Tibial nerve (tissue), 4 donors: ENCODE data around the gene SKIL. TPM values are rescaled to one million over a fixed set of nuclear protein-coding genes. Genes with fewer than 3 reads are reported as not detected.
A peak's percentile ranks its signal among the peaks of the same experiment; 100 is the strongest.

Experiments used
- DNase-seq, 2 donors: peaks; one replicate each; pipeline ENCODE4 v3.0.0-alpha.2; 2019; ENCODE audit warnings: low spot score in 2 of 2
- H3K27ac ChIP-seq, 4 donors: fragments of 200-600 bp; sonication (generic) in 3 of 4; one replicate each; pipeline ENCODE4 v1.5.1; 2017 to 2019; ENCODE audit warnings: mild to moderate bottlenecking in 1 of 4
- H3K27me3 ChIP-seq, 2 donors: fragments of 200-600 bp; sonication (generic) in 1 of 2; one replicate each; pipeline versions ENCODE4 v1.5.1 to v1.6.0; 2017 to 2019
- H3K36me3 ChIP-seq, 3 donors: fragments of 200-600 bp; sonication (generic); one replicate each; pipeline ENCODE4 v1.5.1; 2018 to 2019
- H3K4me1 ChIP-seq, 4 donors: fragments of 200-600 bp; sonication (generic) in 3 of 4; one replicate each; pipeline ENCODE4 v1.5.1; 2017 to 2019
- H3K4me3 ChIP-seq, 4 donors: fragments of 200-600 bp; sonication (generic) in 3 of 4; one replicate each; pipeline ENCODE4 v1.5.1; 2017 to 2019; ENCODE audit warnings: mild to moderate bottlenecking in 1 of 4, moderate library complexity in 1 of 4
- H3K9me3 ChIP-seq, 4 donors: fragments of 200-600 bp; sonication (generic) in 3 of 4; one replicate each; pipeline ENCODE4 v1.5.1; 2017 to 2019
- EP300 ChIP-seq, 2 donors: sonication (generic); formaldehyde crosslinking; IDR thresholded peaks; one replicate each; pipeline ENCODE4 v1.6.1; 2017; ENCODE audit warnings: antibody characterized with exemption in 2 of 2, mild to moderate bottlenecking in 1 of 2
- POLR2A ChIP-seq, 2 donors: fragments of 450-650 bp; IDR thresholded peaks; one replicate each; pipeline ENCODE4 v1.6.1; 2017; ENCODE audit warnings: antibody characterized with exemption in 2 of 2, mild to moderate bottlenecking in 2 of 2, moderate library complexity in 2 of 2
- WGBS, 2 donors: methylation state at CpG; one replicate each; pipeline ENCODE4 v1.1.5; 2018; 5-methylcytosine and 5-hydroxymethylcytosine counted together
- total RNA-seq, 4 donors: library from RNA; depleted of rRNA; stranded (reverse); fragments of >200 nt; gene quantifications; one replicate each; pipeline ENCODE4 v1.1.0, GENCODE V29; 2016
- TF ChIP-seq, protein P1 (sequence below), 5 experiments: fragments of 200-600 bp in 3 of 5; fragments of 450-650 bp in 2 of 5; sonication (generic) in 3 of 5; IDR thresholded peaks; one replicate each; pipeline ENCODE4 v1.5.1; 2016 to 2019; ENCODE audit warnings: antibody characterized with exemption in 5 of 5, mild to moderate bottlenecking in 3 of 5, moderate library complexity in 2 of 5

SKIL gene
- total RNA-seq, 4 donors from 2014 or later = 28.2 to 47.9 (median 43.4) TPM

DNA sequence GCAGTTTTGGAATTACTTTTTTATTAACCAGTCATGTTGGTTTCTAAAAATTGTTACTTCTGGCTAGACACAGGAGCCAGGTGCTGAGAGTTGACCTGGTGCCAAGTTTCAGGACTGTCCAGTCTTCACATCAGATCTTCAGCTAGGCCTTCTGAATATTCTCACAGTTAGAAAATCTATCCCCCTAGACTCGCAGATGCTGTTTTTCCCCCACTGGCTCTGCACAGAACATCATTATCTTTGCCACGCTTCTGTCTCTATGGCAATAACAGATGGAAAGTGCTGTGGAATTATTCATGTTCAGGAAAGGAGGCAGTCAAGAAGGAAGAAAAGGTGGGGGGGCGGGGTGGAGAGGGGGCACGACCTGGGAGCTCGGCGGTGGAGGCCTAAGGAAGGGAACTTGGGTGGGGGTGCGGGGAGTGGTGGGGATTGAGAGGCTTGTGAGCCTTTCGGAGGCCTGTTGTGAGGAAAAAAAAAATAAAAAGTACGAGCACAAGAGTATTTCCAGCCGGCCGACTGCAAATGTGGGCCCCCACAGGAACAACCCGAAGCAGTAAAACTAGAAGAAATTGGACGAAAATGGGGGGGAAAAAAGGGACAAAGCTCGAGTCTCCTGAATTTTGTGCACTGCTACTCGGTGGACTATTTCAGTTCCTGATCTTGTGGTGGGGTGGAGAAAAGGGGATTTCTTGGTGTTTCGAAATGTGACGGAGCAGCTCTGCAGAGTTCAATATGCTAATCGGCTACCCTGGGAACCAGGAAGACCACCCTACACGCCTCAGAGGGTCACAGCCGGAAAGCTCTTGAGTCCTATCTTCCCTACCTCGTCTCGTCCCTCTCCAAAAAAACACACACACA, 1.5 kb upstream of the SKIL start:
- TF ChIP-seq EP300 (IDR thresholded peaks at IDR 0.05) = no peak
- TF ChIP-seq, protein P1, sequence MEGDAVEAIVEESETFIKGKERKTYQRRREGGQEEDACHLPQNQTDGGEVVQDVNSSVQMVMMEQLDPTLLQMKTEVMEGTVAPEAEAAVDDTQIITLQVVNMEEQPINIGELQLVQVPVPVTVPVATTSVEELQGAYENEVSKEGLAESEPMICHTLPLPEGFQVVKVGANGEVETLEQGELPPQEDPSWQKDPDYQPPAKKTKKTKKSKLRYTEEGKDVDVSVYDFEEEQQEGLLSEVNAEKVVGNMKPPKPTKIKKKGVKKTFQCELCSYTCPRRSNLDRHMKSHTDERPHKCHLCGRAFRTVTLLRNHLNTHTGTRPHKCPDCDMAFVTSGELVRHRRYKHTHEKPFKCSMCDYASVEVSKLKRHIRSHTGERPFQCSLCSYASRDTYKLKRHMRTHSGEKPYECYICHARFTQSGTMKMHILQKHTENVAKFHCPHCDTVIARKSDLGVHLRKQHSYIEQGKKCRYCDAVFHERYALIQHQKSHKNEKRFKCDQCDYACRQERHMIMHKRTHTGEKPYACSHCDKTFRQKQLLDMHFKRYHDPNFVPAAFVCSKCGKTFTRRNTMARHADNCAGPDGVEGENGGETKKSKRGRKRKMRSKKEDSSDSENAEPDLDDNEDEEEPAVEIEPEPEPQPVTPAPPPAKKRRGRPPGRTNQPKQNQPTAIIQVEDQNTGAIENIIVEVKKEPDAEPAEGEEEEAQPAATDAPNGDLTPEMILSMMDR (IDR thresholded peaks at IDR 0.05) = no peak
- TF ChIP-seq POLR2A (IDR thresholded peaks at IDR 0.05) = no peak
- WGBS, 2 donors = 3 to 4% methylated on average over 22 of the region's 22 CpGs
- peak in 1 of 2 donors; percentile 40 for DNase-seq

DNA sequence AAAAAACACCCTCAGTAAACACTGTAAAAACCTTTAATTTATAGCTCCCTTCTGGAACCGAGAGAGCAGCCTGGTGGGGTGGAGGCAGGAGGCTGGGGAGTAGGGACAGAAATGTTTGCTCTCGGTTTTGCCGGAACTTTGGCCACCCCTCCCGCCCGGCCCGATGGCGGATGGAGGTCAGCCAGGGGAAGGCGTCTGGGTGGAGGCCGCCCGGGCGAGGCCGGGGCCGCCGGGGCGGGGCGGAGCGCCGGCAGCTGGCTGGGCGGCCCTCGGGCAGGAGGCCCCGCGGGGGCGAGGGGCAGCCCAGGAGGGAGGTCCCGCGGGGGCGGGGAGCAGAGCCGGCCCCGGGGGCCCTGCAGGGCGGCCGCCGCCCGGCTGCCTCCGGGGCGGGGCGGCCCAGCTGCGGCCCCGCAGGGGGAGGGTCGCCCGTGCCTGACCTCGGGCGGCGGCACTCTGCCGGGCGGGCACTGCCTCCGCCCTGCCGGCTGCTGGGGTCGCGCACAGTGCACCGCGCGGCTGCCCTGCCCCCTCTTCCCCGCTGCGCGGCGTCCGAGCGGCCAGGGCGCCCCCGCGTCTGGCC, 829 bp upstream of the SKIL start:
- TF ChIP-seq EP300 (IDR thresholded peaks at IDR 0.05) (peak in 1 of 2 donors; percentile 61), POLR2A (IDR thresholded peaks at IDR 0.05) (peak in 1 of 2 donors; percentile 6)
- TF ChIP-seq, protein P1 (IDR thresholded peaks at IDR 0.05) = peak in 1 of 5 experiments; percentile 4
- Histone ChIP-seq H3K4me3 (peak overlapping the region; percentile 44 to 98 (median 80)), H3K9me3 (no peaks in the 10 kb centered on the region), H3K27me3 (no peaks in the 10 kb centered on the region), H3K36me3 (peaks cover 0 to 6% (median 0%) of the 10 kb centered on the region in 3 donors), H3K27ac (peak overlapping the region; percentile 92 to 99 (median 96)), H3K4me1 (peaks cover 0 to 41% (median 19%) of the 10 kb centered on the region in 4 donors)
- peak; percentile 62 to 68 for DNase-seq
- 1% methylated on average over 24 to 51 of the region's 60 CpGs for WGBS, 2 donors

More for the DNA sequence above, 1.5 kb upstream of the SKIL start:
- Histone ChIP-seq H3K4me3 (peak overlapping the region; percentile 44 to 98 (median 70)), H3K27ac (peak overlapping the region; percentile 53 to 99 (median 96)), H3K9me3 (no peaks in the 10 kb centered on the region), H3K36me3 (peaks cover 0 to 5% (median 0%) of the 10 kb centered on the region in 3 donors), H3K4me1 (peaks cover 0 to 34% (median 13%) of the 10 kb centered on the region in 4 donors), H3K27me3 (no peaks in the 10 kb centered on the region)

DNA sequence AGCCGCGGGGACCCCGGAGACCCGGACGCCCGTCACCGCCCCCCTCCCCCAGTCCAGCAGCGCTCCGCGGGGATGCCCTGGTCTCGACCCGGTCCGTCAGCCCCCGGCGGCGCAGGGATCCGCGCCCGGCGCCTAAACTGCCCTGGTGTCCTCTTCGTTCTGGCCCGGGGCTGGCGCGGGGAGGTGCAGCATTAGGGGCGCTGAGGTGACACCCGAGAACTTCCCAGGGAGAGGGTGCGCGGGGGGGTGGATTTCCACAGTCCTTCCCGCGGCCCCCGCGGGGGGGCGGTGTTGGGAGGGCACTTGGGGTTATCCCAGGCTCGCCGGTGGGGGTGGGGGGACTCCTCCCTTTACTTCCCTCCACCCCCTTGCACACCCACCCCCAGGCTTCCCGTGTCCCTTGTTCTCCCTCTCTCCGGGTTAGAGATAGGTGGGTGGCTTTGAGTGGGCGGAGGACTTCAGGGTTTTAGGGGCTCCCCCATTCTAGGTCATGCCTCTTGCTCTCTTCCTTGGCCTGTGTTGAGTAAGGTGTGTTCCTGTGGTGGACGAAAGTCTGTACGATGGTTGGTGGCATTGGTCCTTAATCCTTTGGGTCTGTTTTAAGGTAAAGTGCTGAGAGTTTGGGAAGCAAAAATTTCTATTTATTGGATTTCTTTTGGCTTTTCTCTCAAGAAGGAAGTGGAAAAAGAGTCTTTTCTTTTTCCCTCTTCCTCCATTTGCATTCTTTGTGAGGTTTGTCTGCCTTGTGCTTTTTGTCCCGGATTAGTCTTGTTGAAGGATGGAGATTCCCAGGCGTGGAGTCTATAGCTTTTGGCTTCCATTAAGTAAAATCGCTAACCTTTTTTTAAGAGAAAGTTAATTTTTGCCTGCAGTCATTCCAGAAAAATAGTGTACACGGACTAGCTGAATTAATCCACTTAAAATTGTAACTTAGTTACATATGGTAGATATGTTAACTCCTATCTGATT, 811 bp downstream of the SKIL start:
- H3K36me3 ChIP-seq = peaks cover 0 to 6% (median 0%) of the 10 kb centered on the region in 3 donors
- H3K4me3 ChIP-seq = peak overlapping the region; percentile 78 to 98 (median 89)
- H3K27me3 ChIP-seq = no peaks in the 10 kb centered on the region
- DNase-seq = peak; percentile 66 to 76
- no peaks in the 10 kb centered on the region for H3K9me3 ChIP-seq
- TF ChIP-seq, protein P1 (IDR thresholded peaks at IDR 0.05) = peak in 4 of 5 experiments; percentile 8 to 33 (median 20)
- TF ChIP-seq POLR2A (IDR thresholded peaks at IDR 0.05) (no peak), EP300 (IDR thresholded peaks at IDR 0.05) (peak in 1 of 2 donors; percentile 5)
- H3K27ac ChIP-seq = peak overlapping the region; percentile 94 to 99 (median 98)
- 4 to 5% methylated on average over 14 to 20 of the region's 44 CpGs for WGBS, 2 donors
- H3K4me1 ChIP-seq = peaks cover 0 to 53% (median 22%) of the 10 kb centered on the region in 4 donors

DNA sequence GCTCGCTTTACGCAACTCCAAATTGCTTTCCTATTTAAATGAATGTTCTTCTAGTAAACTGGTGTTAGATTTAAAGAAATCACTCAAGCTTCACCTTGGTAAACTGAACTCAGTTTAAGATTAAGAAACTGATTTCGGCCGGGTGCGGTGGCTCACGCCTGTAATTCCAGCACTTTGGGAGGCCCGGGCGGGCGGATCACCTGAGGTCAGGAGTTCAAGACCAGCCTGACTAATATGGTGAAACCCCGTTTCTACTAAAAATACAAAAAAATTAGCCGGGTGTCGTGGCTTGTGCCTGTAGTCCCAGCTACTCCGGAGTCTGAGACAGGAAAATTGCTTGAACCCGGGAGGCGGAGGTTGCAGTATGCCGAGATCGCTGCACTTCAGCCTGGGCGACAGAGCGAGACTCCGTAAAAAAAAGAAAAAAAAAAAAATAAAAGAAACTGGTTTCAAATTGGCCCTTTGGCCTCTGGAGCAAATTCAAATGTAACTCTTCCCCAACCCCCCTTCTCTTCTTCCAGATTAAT, 1.7 kb downstream of the SKIL start:
- WGBS, 2 donors = 53 to 58% methylated on average over 20 of the region's 20 CpGs
- peak overlapping the region in 1 of 4 donors; percentile 99 for H3K27ac ChIP-seq
- DNase-seq = no peak

More for the DNA sequence above, 1.7 kb downstream of the SKIL start:
- Histone ChIP-seq H3K27me3 (no peaks in the 10 kb centered on the region), H3K4me3 (peak overlapping the region in 3 of 4 donors; percentile 78 to 98 (median 83)), H3K36me3 (peaks cover 0 to 10% (median 0%) of the 10 kb centered on the region in 3 donors), H3K4me1 (peaks cover 0 to 53% (median 22%) of the 10 kb centered on the region in 4 donors), H3K9me3 (no peaks in the 10 kb centered on the region)
- TF ChIP-seq POLR2A (IDR thresholded peaks at IDR 0.05) (no peak), EP300 (IDR thresholded peaks at IDR 0.05) (no peak)
- TF ChIP-seq, protein P1 (IDR thresholded peaks at IDR 0.05) = no peak
